ENCODE data around the gene NOL4L.

The NOL4L gene

DNA sequence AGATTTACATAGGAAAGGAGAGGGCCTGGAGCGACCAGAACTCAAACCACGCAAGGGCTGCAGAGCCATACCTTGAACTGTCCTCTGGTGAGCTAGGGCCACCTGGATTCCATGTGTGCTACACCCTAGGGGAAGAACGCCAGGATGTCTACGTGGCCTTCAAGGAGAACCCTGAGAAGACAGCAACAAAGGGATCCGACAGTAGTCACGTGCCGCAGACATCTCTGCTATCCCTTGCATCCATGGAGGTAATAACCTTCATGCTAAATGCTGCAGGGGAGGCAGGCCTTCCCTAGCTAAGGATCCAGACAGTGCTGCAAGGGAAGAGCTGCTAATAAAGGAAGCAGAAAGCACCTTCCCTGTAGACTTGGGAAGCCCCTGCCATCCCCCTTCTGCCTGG is 52.9 kb downstream of the NOL4L start:
- no peak for ATAC-seq
- TF ChIP-seq BACH2 (CRISPR knock-in tag; IDR thresholded peaks at IDR 0.05; ENCODE audit: borderline replicate concordance) (no peak), OSR1 (CRISPR knock-in tag; IDR thresholded peaks at IDR 0.05) (no peak), ZNF8 (CRISPR knock-in tag; IDR thresholded peaks at IDR 0.05) (no peak), ESRRG (CRISPR knock-in tag; IDR thresholded peaks at IDR 0.05) (no peak)
- TF ChIP-seq, protein P1, sequence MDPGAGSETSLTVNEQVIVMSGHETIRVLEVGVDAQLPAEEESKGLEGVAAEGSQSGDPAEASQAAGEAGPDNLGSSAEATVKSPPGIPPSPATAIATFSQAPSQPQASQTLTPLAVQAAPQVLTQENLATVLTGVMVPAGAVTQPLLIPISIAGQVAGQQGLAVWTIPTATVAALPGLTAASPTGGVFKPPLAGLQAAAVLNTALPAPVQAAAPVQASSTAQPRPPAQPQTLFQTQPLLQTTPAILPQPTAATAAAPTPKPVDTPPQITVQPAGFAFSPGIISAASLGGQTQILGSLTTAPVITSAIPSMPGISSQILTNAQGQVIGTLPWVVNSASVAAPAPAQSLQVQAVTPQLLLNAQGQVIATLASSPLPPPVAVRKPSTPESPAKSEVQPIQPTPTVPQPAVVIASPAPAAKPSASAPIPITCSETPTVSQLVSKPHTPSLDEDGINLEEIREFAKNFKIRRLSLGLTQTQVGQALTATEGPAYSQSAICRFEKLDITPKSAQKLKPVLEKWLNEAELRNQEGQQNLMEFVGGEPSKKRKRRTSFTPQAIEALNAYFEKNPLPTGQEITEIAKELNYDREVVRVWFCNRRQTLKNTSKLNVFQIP (CRISPR knock-in tag; IDR thresholded peaks at IDR 0.05; ENCODE audit: borderline replicate concordance, low read depth): no peak

DNA sequence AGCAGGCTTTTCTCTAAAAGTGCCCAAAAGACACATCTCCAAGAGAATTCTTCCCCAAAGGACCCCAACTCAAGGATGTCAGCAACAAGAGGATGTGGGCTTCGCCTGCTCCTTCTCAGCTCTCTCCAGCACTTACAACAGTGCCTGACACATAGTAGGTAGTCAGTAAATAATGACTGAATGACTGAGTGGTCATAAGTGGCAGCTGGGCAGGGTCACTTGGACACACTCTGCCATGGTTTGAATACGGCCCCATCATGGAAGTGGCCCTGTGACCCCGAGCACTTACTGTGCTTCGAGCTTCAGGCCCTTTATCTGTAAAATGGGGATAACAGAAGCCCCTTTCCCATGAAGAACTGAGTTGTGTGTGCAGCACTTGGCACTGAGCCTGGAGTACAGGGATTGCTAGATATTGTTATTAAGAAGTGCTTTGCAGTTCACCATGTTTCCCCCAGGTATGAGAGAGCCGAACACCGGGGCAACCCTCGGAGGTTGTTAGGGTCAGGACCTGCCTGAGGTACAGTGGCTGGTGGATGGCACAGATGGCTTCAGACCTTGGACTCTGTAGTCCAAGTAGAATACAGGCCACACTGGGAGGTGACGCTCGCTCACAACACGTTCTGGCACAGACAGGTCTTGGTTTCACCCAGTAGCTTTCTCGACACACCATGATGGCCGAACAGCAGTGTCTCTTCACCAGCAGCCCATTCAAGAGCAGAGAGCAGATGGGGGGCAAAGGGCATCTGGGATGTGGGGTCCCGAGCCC is 56.0 kb downstream of the NOL4L start:
- TF ChIP-seq TOX (CRISPR knock-in tag; IDR thresholded peaks at IDR 0.05; ENCODE audit: borderline replicate concordance) (no peak), SNAI2 (CRISPR knock-in tag; IDR thresholded peaks at IDR 0.05) (no peak), ZFP3 (CRISPR knock-in tag; IDR thresholded peaks at IDR 0.05) (no peak), ZNF8 (CRISPR knock-in tag; IDR thresholded peaks at IDR 0.05) (no peak), PPARA (CRISPR knock-in tag; IDR thresholded peaks at IDR 0.05; ENCODE audit: borderline replicate concordance) (no peak), OSR1 (CRISPR knock-in tag; IDR thresholded peaks at IDR 0.05) (no peak), ARNTL (CRISPR knock-in tag; IDR thresholded peaks at IDR 0.05; ENCODE audit: borderline replicate concordance, low read depth) (no peak), TCF4 (CRISPR knock-in tag; IDR thresholded peaks at IDR 0.05; ENCODE audit: borderline replicate concordance) (no peak)
- TF ChIP-seq, protein P2, sequence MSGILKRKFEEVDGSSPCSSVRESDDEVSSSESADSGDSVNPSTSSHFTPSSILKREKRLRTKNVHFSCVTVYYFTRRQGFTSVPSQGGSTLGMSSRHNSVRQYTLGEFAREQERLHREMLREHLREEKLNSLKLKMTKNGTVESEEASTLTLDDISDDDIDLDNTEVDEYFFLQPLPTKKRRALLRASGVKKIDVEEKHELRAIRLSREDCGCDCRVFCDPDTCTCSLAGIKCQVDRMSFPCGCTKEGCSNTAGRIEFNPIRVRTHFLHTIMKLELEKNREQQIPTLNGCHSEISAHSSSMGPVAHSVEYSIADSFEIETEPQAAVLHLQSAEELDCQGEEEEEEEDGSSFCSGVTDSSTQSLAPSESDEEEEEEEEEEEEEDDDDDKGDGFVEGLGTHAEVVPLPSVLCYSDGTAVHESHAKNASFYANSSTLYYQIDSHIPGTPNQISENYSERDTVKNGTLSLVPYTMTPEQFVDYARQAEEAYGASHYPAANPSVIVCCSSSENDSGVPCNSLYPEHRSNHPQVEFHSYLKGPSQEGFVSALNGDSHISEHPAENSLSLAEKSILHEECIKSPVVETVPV (CRISPR knock-in tag; IDR thresholded peaks at IDR 0.05): no peak
- TF ChIP-seq, protein P1 (CRISPR knock-in tag; IDR thresholded peaks at IDR 0.05; ENCODE audit: borderline replicate concordance, low read depth): no peak
- TF ChIP-seq, protein P3, sequence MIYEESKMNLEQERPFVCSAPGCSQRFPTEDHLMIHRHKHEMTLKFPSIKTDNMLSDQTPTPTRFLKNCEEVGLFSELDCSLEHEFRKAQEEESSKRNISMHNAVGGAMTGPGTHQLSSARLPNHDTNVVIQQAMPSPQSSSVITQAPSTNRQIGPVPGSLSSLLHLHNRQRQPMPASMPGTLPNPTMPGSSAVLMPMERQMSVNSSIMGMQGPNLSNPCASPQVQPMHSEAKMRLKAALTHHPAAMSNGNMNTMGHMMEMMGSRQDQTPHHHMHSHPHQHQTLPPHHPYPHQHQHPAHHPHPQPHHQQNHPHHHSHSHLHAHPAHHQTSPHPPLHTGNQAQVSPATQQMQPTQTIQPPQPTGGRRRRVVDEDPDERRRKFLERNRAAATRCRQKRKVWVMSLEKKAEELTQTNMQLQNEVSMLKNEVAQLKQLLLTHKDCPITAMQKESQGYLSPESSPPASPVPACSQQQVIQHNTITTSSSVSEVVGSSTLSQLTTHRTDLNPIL (CRISPR knock-in tag; IDR thresholded peaks at IDR 0.05; ENCODE audit: low read depth): no peak
- TF ChIP-seq, protein P4, sequence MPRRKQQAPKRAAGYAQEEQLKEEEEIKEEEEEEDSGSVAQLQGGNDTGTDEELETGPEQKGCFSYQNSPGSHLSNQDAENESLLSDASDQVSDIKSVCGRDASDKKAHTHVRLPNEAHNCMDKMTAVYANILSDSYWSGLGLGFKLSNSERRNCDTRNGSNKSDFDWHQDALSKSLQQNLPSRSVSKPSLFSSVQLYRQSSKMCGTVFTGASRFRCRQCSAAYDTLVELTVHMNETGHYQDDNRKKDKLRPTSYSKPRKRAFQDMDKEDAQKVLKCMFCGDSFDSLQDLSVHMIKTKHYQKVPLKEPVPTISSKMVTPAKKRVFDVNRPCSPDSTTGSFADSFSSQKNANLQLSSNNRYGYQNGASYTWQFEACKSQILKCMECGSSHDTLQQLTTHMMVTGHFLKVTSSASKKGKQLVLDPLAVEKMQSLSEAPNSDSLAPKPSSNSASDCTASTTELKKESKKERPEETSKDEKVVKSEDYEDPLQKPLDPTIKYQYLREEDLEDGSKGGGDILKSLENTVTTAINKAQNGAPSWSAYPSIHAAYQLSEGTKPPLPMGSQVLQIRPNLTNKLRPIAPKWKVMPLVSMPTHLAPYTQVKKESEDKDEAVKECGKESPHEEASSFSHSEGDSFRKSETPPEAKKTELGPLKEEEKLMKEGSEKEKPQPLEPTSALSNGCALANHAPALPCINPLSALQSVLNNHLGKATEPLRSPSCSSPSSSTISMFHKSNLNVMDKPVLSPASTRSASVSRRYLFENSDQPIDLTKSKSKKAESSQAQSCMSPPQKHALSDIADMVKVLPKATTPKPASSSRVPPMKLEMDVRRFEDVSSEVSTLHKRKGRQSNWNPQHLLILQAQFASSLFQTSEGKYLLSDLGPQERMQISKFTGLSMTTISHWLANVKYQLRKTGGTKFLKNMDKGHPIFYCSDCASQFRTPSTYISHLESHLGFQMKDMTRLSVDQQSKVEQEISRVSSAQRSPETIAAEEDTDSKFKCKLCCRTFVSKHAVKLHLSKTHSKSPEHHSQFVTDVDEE (CRISPR knock-in tag; IDR thresholded peaks at IDR 0.05): no peak
- no peak for ATAC-seq

DNA sequence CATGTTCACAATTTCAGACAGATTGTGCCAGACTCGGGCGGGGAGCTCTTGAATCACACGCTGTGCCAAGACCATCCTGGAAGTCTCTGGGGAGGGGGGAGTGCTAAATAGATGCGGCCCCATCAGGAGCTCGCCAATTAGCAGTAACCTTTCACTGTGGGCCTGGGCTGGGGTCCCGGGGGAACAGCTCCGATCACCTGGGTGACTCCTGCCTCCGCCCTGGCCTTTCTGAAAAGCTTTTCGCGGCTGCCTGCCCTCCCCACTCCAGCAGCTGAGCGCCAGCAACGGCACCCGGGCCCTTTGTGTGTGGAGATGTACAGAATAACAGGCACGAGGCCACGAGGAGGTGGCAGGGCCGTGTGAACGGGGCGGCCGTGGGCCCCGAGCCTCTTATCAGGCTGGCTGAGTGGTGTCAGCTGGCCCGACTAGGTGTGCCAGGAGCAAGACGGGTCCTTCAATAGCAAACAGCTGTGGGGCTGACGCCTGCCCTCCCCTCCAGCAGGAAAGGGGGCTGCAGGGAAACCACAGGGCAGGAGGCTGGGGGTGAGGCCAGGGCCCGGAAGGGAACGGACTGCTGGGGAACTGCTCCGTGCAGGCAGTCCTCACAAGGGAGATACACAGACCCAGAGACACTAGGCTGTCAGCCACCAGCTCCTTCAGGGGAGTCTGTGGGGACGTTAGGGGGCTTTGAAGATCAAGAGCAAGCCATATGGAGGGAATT is 56.8 kb downstream of the NOL4L start:
- no peak for ATAC-seq
- TF ChIP-seq ZNF565 (CRISPR knock-in tag; conservative IDR thresholded peaks at IDR 0.05; ENCODE audit: low read depth) (no peak), ZNF70 (CRISPR knock-in tag; IDR thresholded peaks at IDR 0.05) (no peak), OSR1 (CRISPR knock-in tag; IDR thresholded peaks at IDR 0.05) (no peak), ZFP3 (CRISPR knock-in tag; IDR thresholded peaks at IDR 0.05) (no peak), PPARA (CRISPR knock-in tag; IDR thresholded peaks at IDR 0.05; ENCODE audit: borderline replicate concordance) (no peak), GLIS3 (CRISPR knock-in tag; IDR thresholded peaks at IDR 0.05) (no peak), SNAI2 (CRISPR knock-in tag; IDR thresholded peaks at IDR 0.05) (no peak), ARNTL (CRISPR knock-in tag; IDR thresholded peaks at IDR 0.05; ENCODE audit: borderline replicate concordance, low read depth) (no peak), ZNF8 (CRISPR knock-in tag; IDR thresholded peaks at IDR 0.05) (no peak), CSDC2 (CRISPR knock-in tag; IDR thresholded peaks at IDR 0.05) (no peak), TOX (CRISPR knock-in tag; IDR thresholded peaks at IDR 0.05; ENCODE audit: borderline replicate concordance) (no peak), BACH2 (CRISPR knock-in tag; IDR thresholded peaks at IDR 0.05; ENCODE audit: borderline replicate concordance) (no peak)
- TF ChIP-seq, protein P4 (CRISPR knock-in tag; IDR thresholded peaks at IDR 0.05): no peak
- TF ChIP-seq, protein P3 (CRISPR knock-in tag; IDR thresholded peaks at IDR 0.05; ENCODE audit: low read depth): no peak

All from SK-N-SH treated with all-trans-retinoic acid at 6 μM for 48 hours (cell line).